Natural killer cell treated with Interleukin-12 subunit alpha and Interleukin-12 subunit beta and Interleukin-15 and Interleukin-18, amount 100 ng/mL, for 72 hours (primary cell): Measurements from ENCODE around the gene RWDD4. TPM values are rescaled to one million over a fixed set of nuclear protein-coding genes. Genes with fewer than 3 reads are reported as not detected.
A peak's percentile ranks its signal among the peaks of the same experiment; 100 is the strongest.

Source experiments
- ATAC-seq, 2 donors: fragments of 150-1000 bp; cut with Tn5 transposase in 1 of 2; sonication (Bioruptor Pico), chemical (Tn5 transposase) in 1 of 2; 2 replicates each; pipeline ENCODE4 v1.10.0; 2021
- DNase-seq: peaks from one replicate; pipeline ENCODE4 v3.0.0; 2022; ENCODE audit warnings: low spot score
- H3K27ac Mint-ChIP-seq, 2 donors: 1 replicate in 1 of 2; 2 replicates in 1 of 2; pipeline ENCODE4 v1.8.0; 2022; ENCODE audit warnings: mixed read lengths in 2 of 2, mild to moderate bottlenecking in 1 of 2, moderate library complexity in 1 of 2
- H3K27me3 Mint-ChIP-seq, 2 donors: 1 replicate in 1 of 2; 2 replicates in 1 of 2; pipeline ENCODE4 v1.8.0; 2022; ENCODE audit warnings: mixed read lengths in 2 of 2
- H3K36me3 Mint-ChIP-seq: one replicate; pipeline ENCODE4 v1.8.0; 2022; ENCODE audit warnings: mixed read lengths
- H3K4me1 Mint-ChIP-seq, 2 donors: 1 replicate in 1 of 2; 2 replicates in 1 of 2; pipeline ENCODE4 v1.8.0; 2022; ENCODE audit warnings: low read depth in 2 of 2, mixed read lengths in 2 of 2, mild to moderate bottlenecking in 1 of 2
- H3K4me3 Mint-ChIP-seq: one replicate; pipeline ENCODE4 v1.8.0; 2022; ENCODE audit warnings: mixed read lengths
- H3K9me3 Mint-ChIP-seq: 2 replicates; pipeline ENCODE4 v1.8.0; 2022; ENCODE audit warnings: mixed read lengths
- total RNA-seq, 2 donors: library from RNA; stranded (reverse); gene quantifications; one replicate each; pipeline ENCODE4 v1.2.3, GENCODE V29; 2022

Gene RWDD4
- total RNA-seq, 2 donors from 2014 or later, result 16.8 to 32.4 TPM

- ATAC-seq (no peak), DNase-seq (no peak)
- peaks cover 2 to 15% of the 10 kb centered on the region in 2 donors for H3K27me3 Mint-ChIP-seq
- H3K36me3 Mint-ChIP-seq, result no peaks in the 10 kb centered on the region
- no peak overlapping the region for H3K27ac Mint-ChIP-seq
- no peak overlapping the region for H3K4me3 Mint-ChIP-seq
- no peaks in the 10 kb centered on the region for H3K9me3 Mint-ChIP-seq
- no peaks in the 10 kb centered on the region for H3K4me1 Mint-ChIP-seq
Observed at GRCh38 chr4:183602557-183603027, 56.4 kb downstream of the RWDD4 start.

- Mint-ChIP-seq H3K9me3 (no peaks in the 10 kb centered on the region), H3K4me1 (no peaks in the 10 kb centered on the region), H3K4me3 (no peak overlapping the region), H3K27me3 (peaks cover 2 to 15% of the 10 kb centered on the region in 2 donors), H3K36me3 (no peaks in the 10 kb centered on the region), H3K27ac (no peak overlapping the region)
- DNase-seq (no peak), ATAC-seq (no peak)
Observed at GRCh38 chr4:183601381-183601780, 57.6 kb downstream of the RWDD4 start.

- ATAC-seq (no peak), DNase-seq (no peak)
- Mint-ChIP-seq H3K4me3 (no peak overlapping the region), H3K9me3 (no peaks in the 10 kb centered on the region), H3K27ac (no peak overlapping the region), H3K27me3 (peaks cover 2 to 15% of the 10 kb centered on the region in 2 donors), H3K36me3 (no peaks in the 10 kb centered on the region), H3K4me1 (no peaks in the 10 kb centered on the region)
Observed at GRCh38 chr4:183600189-183600685, 58.7 kb downstream of the RWDD4 start.

DNA sequence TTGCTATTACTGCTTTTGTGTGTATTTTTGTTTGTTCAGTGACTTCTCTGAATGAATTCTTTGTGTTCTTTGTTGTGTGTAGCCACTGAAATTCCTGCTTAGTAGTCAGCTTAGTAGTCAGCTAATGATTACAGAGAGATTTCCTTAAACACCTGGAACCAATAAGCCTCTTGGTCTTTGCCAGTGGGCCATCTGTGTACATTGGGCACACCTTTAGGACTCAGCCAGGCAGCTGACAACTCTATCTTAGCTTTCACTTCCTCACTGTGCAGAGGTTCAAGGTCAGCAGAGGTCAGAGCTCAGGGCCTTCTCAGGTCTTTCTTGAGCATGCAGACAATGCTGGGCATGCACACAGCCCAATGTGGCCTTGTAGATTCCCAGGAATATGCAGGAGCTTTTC lies 59.3 kb downstream of the RWDD4 start:
- Mint-ChIP-seq H3K9me3 (no peaks in the 10 kb centered on the region), H3K4me1 (no peaks in the 10 kb centered on the region), H3K36me3 (no peaks in the 10 kb centered on the region), H3K4me3 (no peak overlapping the region), H3K27me3 (peaks cover 4 to 15% of the 10 kb centered on the region in 2 donors), H3K27ac (no peak overlapping the region)
- DNase-seq (no peak), ATAC-seq (no peak)

- no peak for ATAC-seq
- H3K9me3 Mint-ChIP-seq, result no peaks in the 10 kb centered on the region
- no peaks in the 10 kb centered on the region for H3K4me1 Mint-ChIP-seq
- DNase-seq, result no peak
- no peak overlapping the region for H3K27ac Mint-ChIP-seq
- no peak overlapping the region for H3K4me3 Mint-ChIP-seq
- no peaks in the 10 kb centered on the region for H3K36me3 Mint-ChIP-seq
- peaks cover 6 to 15% of the 10 kb centered on the region in 2 donors for H3K27me3 Mint-ChIP-seq
Observed at GRCh38 chr4:183599284-183599683, 59.7 kb downstream of the RWDD4 start.

GRCh38 chr4:183596067-183596757 lies 62.8 kb downstream of the RWDD4 start:
- H3K27ac Mint-ChIP-seq, result no peak overlapping the region
- H3K4me3 Mint-ChIP-seq, result no peak overlapping the region
- DNase-seq (no peak), ATAC-seq (peak in 1 of 2 donors; percentile 24)
- H3K36me3 Mint-ChIP-seq, result no peaks in the 10 kb centered on the region
- peaks cover 9 to 20% of the 10 kb centered on the region in 2 donors for H3K27me3 Mint-ChIP-seq
- H3K9me3 Mint-ChIP-seq, result no peaks in the 10 kb centered on the region
- H3K4me1 Mint-ChIP-seq, result no peaks in the 10 kb centered on the region

GRCh38 chr4:183594823-183595222 lies 64.2 kb downstream of the RWDD4 start:
- Mint-ChIP-seq H3K27ac (no peak overlapping the region), H3K36me3 (no peaks in the 10 kb centered on the region), H3K4me1 (no peaks in the 10 kb centered on the region), H3K4me3 (no peak overlapping the region), H3K9me3 (no peaks in the 10 kb centered on the region), H3K27me3 (peaks cover 9 to 22% of the 10 kb centered on the region in 2 donors)
- ATAC-seq (no peak), DNase-seq (no peak)

- H3K27me3 Mint-ChIP-seq, result peaks cover 7 to 8% of the 10 kb centered on the region in 2 donors
- ATAC-seq, result no peak
Observed at GRCh38 chr4:183591301-183591700, 67.7 kb downstream of the RWDD4 start.

More at GRCh38 chr4:183591301-183591700, 67.7 kb downstream of the RWDD4 start:
- Mint-ChIP-seq H3K9me3 (no peaks in the 10 kb centered on the region), H3K27ac (no peak overlapping the region), H3K36me3 (no peaks in the 10 kb centered on the region), H3K4me3 (no peak overlapping the region), H3K4me1 (no peaks in the 10 kb centered on the region)
- no peak for DNase-seq

Other genes starting within 250 kb of the RWDD4 start
- 10 to 100 TPM; 22.0 to 22.7 TPM for gene CDKN2AIP, start 214.5 kb downstream of the RWDD4 start, total RNA-seq
- 1 to 10 TPM; 6.3 to 7.7 TPM for gene ING2, start 154.1 kb downstream of the RWDD4 start, total RNA-seq
- gene TRAPPC11, start 108 bp upstream of the RWDD4 start, total RNA-seq, result 10 to 100 TPM; 43.0 to 47.0 TPM
- not detected for gene STOX2, start 246.1 kb upstream of the RWDD4 start, total RNA-seq